Measurements from ENCODE around the gene FBF1.
"Not testable (repeated sequence)": the region's sequence is repeated elsewhere in the genome, so short reads cannot be mapped to it uniquely, and the experiment has no call there.

The FBF1 gene

GRCh38 chr17:75940727-75941441 lies at the start of gene FBF1:
TSS of gene FBF1 (minus strand) at chr17:75941042. CDS start at chr17:75938149, 2,893 bp downstream.
- DNase-seq = peak; percentile 85

- no peak for DNase-seq
These were observed 46.2 kb upstream of the FBF1 start for GRCh38 chr17:75987041-75987440.

- DNase-seq = no peak
These were observed 45.1 kb upstream of the FBF1 start for GRCh38 chr17:75985986-75986385.

- no peak for DNase-seq
These were observed 42.8 kb upstream of the FBF1 start for GRCh38 chr17:75983501-75984181.

- no peak for DNase-seq
These were observed 40.3 kb upstream of the FBF1 start for GRCh38 chr17:75981019-75981615.

- no peak for DNase-seq
These were observed 39.6 kb upstream of the FBF1 start for GRCh38 chr17:75980188-75981018.

GRCh38 chr17:75979705-75980187 lies 38.9 kb upstream of the FBF1 start:
- no peak for DNase-seq

GRCh38 chr17:75978938-75979704 lies 38.3 kb upstream of the FBF1 start, which contains the start of the genes ACOX1 and TEN1:
TSS of gene ACOX1 (minus strand) at chr17:75979166. CDS start at chr17:75979073, 93 bp downstream.
TSS of gene TEN1 (plus strand) at chr17:75979240. CDS start at chr17:75986193, 6,953 bp downstream.
- DNase-seq = peak; percentile 94

- DNase-seq = no peak
These were observed 35.5 kb upstream of the FBF1 start for GRCh38 chr17:75976175-75976848.

GRCh38 chr17:75975757-75976174 lies 34.9 kb upstream of the FBF1 start:
- DNase-seq = no peak

GRCh38 chr17:75975187-75975586 lies 34.3 kb upstream of the FBF1 start:
- not testable (repeated sequence) for DNase-seq

GRCh38 chr17:75970626-75971025 lies 29.8 kb upstream of the FBF1 start:
- no peak for DNase-seq

GRCh38 chr17:75970011-75970523 lies 29.2 kb upstream of the FBF1 start:
- no peak for DNase-seq

- not testable (repeated sequence) for DNase-seq
These were observed 28.2 kb upstream of the FBF1 start for GRCh38 chr17:75969044-75969443.

- no peak for DNase-seq
These were observed 24.6 kb upstream of the FBF1 start for GRCh38 chr17:75965468-75965867.

GRCh38 chr17:75959839-75960511 lies 19.1 kb upstream of the FBF1 start:
- no peak for DNase-seq

- no peak for DNase-seq
These were observed 18.4 kb upstream of the FBF1 start for GRCh38 chr17:75959051-75959838.

- no peak for DNase-seq
These were observed 10.2 kb upstream of the FBF1 start for GRCh38 chr17:75950855-75951554.

- DNase-seq = no peak
These were observed 9.6 kb upstream of the FBF1 start for GRCh38 chr17:75950421-75950820.

Measured in activated CD4-positive, alpha-beta T cell treated with anti-CD3 and anti-CD28 coated beads, Interleukin-2, amount 50 U/mL, for 1 hour (primary cell).